ENCODE measurements around the gene TMCO1. TPM values are rescaled to one million over a fixed set of nuclear protein-coding genes. Genes with fewer than 3 reads are reported as not detected.

TMCO1 gene
- total and polyA plus RNA-seq, 2 of the 13 experiments (the other 11 are each of a cell fraction or from before 2014, with no cell fraction given), result 106 to 119 TPM

GRCh38 chr1:165697881-165698760, 70.5 kb downstream of the TMCO1 start, which contains the start of gene ALDH9A1 (continued):
- TF ChIP-seq POLR2G (IDR thresholded peaks at IDR 0.05; ENCODE audit: low read depth, low read length), result peak; percentile 81
- TF ChIP-seq ZBTB26 (CRISPR knock-in tag; IDR thresholded peaks at IDR 0.05; ENCODE audit: borderline replicate concordance), result peak; percentile 17; the same call in 1 of the 2 replicates
- no peak for TF ChIP-seq NFKBIZ (CRISPR knock-in tag; IDR thresholded peaks at IDR 0.05)
- TF ChIP-seq ZNF281 (CRISPR knock-in tag; IDR thresholded peaks at IDR 0.05; ENCODE audit: borderline replicate concordance), result no peak
- TF ChIP-seq FOXA3 (CRISPR knock-in tag; IDR thresholded peaks at IDR 0.05), result 0 out of 2 replicates have a peak, but pooled peaks have one; percentile 22
- TF ChIP-seq KMT2B (CRISPR knock-in tag; IDR thresholded peaks at IDR 0.05), result peak; percentile 76
- no peak for TF ChIP-seq ELF4 (CRISPR knock-in tag; IDR thresholded peaks at IDR 0.05; ENCODE audit: borderline replicate concordance)
- peak; percentile 91 for TF ChIP-seq ZFP36L2 (CRISPR knock-in tag; IDR thresholded peaks at IDR 0.05)
- TF ChIP-seq ZFP90 (CRISPR knock-in tag; IDR thresholded peaks at IDR 0.05; ENCODE audit: borderline replicate concordance), result no peak
- TF ChIP-seq JUN (CRISPR knock-in tag; IDR thresholded peaks at IDR 0.05), result no peak
- TF ChIP-seq SOX5 (CRISPR knock-in tag; IDR thresholded peaks at IDR 0.05; ENCODE audit: borderline replicate concordance), result no peak
- 0 out of 2 replicates have a peak, but pooled peaks have one; percentile 23 for TF ChIP-seq E2F1 (CRISPR knock-in tag; IDR thresholded peaks at IDR 0.05)
- TF ChIP-seq YEATS4 (CRISPR knock-in tag; IDR thresholded peaks at IDR 0.05; ENCODE audit: borderline replicate concordance), result peak; percentile 78
- TF ChIP-seq GATAD1 (CRISPR knock-in tag; IDR thresholded peaks at IDR 0.05), result peak; percentile 64
- no peak; the same call in 1 of the 2 replicates for TF ChIP-seq PHF20 (CRISPR knock-in tag; IDR thresholded peaks at IDR 0.05)
- no peak for TF ChIP-seq ATAD3A (CRISPR knock-in tag; IDR thresholded peaks at IDR 0.05)
- no peak for TF ChIP-seq SAFB2 (CRISPR knock-in tag; IDR thresholded peaks at IDR 0.05; ENCODE audit: borderline replicate concordance, low read depth)
- TF ChIP-seq ZNF569 (CRISPR knock-in tag; IDR thresholded peaks at IDR 0.05; ENCODE audit: borderline replicate concordance), result no peak
- TF ChIP-seq ZNF770 (CRISPR knock-in tag; IDR thresholded peaks at IDR 0.05), result peak; percentile 69
- peak; percentile 26 for TF ChIP-seq XRCC5 (optimal IDR thresholded peaks at IDR 0.05; ENCODE audit: low read length)
- TF ChIP-seq SNAI1 (CRISPR knock-in tag; IDR thresholded peaks at IDR 0.05; ENCODE audit: borderline replicate concordance), result no peak
- TF ChIP-seq ZSCAN9 (CRISPR knock-in tag; IDR thresholded peaks at IDR 0.05; ENCODE audit: borderline replicate concordance), result no peak; the same call in 1 of the 2 replicates
- no peak for TF ChIP-seq ZNF775 (CRISPR knock-in tag; IDR thresholded peaks at IDR 0.05; ENCODE audit: borderline replicate concordance)

Measured in HepG2 (cell line).